GM18870 (cell line): ENCODE measurements around the gene CELF6.
"Not testable (repeated sequence)": the region's sequence is repeated elsewhere in the genome, so short reads cannot be mapped to it uniquely, and the experiment has no call there.

ENCODE experiments used
- ATAC-seq: cut with Tn5 transposase; IDR thresholded peaks from one replicate; pipeline ENCODE4 v1.9.1; 2021; ENCODE audit warnings: moderate library complexity; ENCODE audit not compliant: unreplicated experiment

CELF6 gene

DNA sequence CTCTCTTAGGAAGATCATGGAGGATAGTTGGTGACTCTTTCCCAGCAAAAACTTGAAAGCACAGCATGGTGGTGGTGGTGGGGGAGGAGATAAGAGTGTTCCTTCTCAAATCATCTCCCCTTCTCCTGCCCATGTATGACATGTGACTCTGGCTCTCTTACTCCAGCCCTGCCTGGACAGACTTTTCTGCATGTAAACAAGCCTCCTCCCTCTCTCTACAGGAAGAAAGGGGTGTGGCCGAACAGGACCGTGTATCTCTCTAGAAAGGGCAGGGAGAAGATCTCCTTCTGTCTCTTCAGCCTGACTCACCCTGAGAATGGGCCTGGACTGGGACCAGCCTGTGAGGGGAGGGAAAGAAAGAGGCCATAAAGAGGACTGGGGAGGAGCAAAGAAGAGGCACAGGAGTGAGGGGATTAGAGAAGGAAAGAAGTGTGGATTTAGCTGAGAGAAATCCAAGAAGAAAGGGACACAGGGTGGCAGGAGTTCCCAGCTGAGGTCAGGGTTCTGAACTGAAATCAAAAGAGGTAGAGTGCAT is 1.5 kb downstream of the CELF6 start:
- no peak for ATAC-seq

DNA sequence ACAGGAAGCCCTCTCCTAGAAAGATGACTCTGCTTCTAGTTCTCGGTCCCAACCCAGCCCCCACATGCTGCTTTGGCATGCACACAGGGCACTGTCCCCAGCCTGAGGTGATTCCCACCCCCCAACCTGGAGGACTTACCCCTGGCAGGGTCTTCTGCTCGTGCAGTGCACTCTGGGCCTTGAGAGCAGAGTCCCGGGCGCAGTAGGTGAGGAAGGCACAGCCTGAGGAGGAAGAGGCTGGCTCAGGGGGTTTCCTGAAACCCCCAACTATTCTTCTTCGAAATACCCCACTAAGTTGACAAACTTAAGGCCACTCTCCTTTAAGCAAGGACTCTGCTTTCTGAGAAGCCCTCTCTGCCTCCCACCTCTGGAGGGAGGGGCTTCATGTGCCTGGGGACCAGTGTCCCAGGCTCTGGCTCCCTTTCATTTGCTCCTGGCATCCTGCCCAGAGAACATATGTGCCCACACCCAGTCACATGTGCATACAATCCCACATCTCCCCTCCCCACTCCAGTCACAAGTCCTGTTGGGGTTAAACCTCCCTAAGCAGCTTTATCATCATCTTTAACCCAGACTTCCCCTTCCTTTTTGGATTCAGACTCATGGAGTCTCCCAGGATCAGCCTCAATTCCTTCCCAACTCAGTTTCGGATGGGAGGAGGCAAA is 4.1 kb downstream of the CELF6 start:
- no peak for ATAC-seq

DNA sequence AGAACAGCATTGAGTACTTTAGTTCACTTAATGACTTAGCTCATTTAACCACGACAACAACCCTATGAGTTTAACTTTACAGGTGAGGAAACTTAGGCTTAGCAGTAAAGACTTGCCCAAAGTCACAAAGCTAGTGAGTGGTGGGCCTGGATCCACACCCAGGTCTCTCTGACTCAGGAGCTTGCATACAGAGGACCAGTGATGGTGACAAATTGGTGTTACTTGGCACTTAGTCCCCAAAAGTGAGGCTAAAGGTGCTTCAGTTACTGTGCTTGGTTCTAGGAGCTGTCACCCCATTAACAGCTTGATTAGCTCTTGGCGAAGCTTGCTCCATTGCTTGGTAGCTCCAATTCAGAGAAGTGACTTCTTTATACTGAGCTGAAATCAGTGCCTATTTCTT is 6.1 kb downstream of the CELF6 start:
- ATAC-seq: no peak

DNA sequence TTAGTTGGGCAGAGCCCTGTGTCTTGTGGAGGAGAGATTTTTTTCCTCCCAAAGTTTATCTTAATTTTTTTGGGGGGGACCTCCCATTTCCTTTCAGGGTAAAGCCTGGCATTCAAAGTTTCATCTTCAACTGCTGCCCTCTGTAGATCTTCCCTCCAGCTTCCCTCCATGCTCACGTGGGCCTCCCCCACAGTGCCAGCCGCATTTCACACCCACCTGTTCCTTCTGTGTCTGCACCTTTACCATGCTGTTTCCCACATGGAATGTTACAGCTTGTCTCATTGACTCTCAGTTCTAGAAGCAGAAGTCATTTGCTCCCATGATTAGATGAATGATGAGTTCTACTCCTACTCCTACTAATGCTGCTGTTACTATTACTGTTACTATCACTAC is 6.5 kb downstream of the CELF6 start:
- no peak for ATAC-seq

DNA sequence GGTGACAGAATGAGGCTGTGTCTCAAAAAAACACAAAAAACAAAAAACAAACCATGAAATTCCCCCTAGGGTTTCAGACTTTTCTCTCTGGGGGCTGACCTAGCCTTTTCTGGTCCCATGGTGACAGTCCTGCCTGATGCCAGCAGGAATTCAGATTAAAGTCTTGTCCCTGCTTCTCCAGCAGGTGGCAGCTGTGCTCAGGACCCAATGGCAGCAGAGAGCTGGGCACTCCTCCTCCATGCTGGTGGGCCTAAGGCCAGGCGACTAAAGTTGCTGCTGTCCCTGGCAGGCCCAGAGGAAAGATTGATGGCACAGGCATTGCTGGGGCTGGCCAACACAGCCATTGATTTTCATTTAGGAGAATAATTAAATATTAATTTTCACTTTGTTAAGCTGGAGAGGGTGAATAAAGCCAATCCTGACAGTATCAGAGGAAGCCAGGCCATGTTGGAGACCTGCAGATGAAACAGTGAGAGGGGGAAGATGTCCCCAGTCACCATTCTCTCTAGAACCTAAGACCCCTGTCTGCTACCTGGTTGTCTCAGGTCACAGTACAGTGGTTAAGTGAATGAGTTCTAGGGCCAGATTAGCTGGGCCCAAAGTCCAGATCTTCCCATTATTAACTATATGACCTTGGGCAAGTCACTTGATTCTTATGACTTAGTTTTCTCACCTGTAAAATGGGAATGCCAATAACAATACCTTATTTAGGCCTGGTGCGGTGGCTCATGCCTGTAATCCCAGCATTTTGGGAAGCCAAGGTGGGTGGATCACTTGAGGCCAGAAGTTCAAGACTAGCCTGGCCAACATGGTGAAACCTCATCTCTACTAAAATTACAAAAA is 7.1 kb downstream of the CELF6 start:
- no peak for ATAC-seq

DNA sequence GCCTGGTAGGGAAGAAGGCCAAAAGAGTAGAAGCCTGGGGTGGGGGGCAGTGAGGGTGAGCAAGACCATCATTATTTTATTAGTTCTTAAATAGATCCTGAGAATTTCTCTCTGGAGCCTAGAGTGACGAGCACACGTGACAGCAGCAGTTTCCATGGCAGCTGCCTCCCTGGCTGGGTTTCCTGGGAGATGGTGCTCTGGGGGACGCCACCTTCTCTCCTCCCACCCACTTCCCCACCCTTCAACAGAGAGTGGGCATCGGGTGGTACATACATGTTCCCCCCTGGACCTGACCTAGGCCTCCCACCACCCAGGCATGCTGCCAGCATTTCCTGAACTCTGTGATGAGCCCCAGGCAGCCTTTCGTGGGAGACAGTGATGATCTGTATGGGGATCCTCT is 12.9 kb downstream of the CELF6 start:
- ATAC-seq: no peak

DNA sequence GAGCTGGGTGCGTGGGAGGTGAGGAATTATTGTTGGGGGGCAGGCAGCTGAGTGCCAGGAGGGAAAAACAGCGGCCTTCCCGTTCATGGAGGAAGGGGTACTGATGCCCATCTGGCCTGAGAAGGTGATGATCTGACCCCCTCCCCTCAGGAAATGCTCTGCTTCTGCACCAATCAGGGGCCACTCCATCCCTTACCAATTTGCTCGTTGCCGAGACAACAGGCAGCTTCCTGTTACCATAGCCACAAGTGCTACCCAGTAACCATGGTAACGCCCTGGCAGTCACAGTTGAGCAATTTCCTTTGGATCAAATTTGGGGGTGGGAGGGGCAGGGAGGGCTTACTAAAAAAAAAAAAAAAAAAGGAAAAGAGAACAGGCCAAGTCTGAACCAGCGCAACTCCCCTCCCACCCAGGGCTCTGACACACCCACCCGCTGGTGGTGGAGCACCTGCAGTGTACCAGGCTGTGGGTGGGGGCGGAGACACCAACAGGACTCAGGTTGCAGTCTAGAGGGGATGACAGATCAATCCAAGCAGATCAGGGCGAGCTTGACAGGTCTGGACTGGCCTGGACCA is 13.7 kb downstream of the CELF6 start:
- no peak for ATAC-seq

DNA sequence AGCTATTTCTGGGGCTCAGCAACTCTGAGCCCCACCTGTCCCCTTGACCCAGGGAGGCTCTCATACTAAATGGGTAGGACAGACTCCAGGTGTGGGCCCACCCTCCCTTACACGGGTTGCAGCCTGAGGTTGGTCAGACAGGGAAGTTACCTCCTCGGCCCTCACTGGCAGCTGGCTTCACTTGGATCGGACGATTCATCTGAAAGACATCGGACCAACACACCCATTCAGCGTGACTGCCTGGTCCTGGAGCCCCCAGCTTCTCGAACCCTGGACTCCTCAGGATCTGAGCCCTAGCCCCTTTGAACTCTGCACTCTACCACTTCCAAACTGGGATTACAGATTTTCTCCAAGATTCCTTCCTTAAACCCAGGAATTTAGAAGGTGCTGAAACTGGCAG is 15.4 kb downstream of the CELF6 start:
- ATAC-seq: no peak

DNA sequence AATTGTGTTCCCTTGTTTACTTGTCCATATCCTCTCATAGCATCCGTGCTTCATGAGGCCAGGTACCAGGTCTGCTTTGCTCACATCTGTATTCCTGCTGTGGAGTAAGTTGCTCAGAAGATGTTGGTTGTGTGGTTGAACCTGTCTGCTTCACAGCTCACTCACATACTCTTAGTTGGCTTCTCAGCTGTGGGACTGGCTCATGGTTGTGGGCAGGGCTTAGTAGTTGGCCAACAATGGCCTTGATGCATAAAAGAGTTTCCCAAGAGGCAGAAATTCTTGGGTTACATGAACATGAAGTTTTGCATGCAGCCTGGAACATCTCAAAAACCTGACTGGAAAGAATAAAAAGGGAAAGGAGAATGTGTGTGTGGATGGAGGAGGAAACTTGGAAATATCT is 17.0 kb downstream of the CELF6 start:
- ATAC-seq: no peak

DNA sequence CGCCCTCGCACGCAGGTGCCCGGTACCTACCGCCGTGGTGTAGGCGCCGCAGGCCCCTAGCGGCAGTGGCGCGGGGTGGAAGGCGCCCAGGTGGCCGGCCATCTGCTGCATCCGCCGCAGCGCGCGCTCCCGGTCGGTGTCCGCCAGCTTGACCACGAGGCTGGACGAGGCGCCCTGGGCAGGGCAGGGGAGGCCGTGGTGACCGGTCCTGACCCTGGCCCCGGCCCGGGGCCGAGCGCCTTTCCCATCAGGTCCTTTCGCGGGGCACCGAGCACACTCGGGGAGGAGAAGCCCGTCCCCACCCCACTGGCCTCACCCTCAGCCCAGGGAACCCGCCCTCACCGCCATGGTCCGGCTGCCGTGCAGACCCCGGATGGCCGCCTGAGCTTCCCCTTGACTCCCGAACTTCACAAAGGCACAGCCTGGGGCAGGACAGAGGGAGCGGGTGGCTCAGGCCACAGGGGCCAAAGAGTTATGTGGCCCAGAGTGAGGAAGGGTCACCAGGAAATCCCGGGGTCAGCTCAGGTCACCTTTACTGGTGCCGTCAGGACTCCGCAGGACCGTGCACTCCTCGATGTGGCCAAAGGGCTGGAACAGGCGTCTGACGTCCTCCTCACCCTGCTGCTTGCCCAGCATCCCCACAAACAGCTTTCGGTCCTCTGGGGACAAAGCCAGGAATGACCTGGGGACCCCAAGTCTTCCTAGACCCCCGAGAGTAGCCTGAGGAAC is 30.2 kb downstream of the CELF6 start:
- no peak for ATAC-seq

DNA sequence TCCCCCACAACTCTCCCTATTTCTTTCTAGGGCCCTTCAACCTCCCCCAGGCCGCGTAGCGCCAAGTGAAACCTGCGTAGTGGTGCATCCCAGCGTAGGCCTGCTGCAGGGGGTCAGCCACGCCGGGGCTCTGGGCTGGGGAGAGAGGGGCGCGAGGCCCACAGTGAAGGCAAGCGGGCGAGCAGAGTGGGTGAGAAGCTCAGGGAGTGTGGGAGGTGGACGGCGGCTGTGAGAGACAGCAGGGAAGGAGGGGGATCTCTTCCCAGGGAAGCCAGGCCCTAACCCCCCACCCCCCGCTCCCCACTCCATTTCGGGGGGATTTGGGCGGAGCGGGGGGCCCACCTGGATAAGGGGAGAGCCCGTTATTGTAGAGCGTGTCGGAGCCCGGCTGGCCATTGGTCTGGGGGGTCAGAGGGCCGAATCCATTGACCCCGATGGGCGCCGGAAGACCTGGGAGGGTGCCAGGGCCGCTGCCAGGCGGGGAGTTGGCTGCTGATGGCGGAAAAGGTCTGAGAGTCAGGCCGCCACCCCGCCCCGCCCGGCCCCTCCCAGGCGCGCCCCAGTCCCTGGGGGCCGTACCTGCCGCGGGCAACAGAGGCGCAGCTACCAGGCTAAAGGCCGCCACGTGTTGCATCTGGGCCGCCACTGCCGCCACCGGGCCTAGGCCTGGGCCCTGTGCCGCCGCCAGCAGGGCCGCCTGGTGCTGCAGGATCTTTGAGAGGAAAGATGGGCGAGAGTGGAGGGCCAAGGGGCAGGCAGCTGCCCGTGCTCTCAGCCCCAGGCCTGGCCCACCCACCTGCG is 31.0 kb downstream of the CELF6 start:
- ATAC-seq: no peak

DNA sequence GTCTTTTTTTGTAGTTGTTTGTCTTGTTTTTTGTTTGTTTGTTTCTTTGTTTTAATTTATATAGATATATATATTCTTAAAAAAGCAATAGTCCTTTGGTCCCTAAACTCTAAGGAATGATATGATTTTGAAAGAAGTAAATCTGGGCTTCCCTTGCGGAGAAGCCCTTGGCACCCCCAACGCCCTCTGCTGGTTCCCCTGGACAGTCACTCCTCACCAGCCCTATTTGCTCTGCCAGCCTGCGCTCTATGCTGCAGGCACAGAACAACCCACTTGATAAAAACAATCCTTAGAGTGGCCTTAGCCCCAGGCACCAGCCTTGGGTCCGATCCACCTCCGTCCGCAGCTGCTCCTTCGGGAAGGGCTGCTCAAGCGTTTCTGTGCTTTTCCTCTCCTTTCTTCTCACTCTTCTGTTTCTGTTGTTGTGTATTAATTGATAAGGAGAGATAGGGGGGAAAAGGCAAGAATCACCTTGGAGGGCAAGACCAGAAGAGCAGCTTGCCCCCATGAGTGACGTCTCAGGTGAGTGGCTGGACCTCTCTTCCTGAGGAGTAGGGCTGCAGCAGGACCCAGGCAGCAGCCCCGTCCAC is 33.9 kb downstream of the CELF6 start:
- ATAC-seq: no peak

DNA sequence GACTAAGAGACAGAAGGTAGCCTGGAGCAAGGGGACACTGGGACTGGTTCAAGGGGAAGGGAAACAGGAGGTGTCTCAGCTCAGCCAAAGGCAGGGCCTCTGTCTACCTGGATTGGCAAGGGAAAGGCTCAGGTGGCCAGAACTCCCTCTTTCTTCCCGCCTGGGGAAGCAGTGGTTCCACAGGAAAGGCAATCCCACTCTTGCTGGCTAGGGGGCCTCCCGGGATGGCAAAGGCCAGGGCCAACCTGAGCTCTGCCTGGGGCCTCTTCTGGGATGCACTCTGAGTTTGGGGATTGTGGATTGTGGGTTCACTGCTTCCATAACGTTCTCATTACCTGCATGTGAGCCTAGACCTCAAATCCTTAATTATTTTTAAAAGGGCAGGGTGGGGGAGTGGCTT is 34.6 kb downstream of the CELF6 start:
- ATAC-seq: no peak

DNA sequence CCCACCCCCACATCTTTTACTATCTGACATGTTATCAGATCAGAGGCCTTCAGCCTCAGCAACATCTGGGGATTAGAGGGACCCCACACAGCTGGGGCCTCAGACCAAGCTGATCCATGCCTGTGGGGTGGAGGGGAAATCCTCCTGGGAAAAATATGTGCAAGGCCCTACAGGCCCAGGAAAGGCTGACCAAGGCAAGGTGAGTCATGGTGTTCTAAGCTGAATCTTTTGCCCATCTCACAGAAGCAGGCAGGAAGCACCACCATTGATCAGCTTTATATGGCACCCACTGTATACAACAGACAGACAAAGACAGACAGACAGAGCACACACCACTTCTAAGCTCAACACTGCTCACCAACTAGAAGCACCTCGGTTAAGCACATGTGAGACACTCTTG is 35.2 kb downstream of the CELF6 start:
- ATAC-seq: no peak

DNA sequence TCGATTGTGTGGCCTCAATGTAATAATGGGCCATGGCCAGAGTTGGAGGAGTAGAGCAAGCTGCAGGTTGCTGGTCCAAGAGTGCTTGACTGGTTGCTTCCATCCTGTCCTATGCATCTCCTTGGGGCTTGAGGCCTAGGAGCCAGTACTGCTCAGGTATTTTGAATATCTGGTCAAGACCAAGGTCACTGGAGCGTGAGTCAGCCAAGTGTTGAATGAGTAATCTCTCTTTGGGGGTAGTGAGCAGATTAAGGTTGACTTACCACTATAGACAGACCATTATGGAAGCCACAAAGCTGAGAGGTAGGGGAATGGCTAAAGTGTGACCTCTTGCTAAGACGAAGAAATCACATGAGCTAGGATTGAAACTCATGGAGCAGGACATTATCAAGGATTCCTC is 38.2 kb downstream of the CELF6 start:
- ATAC-seq: no peak

DNA sequence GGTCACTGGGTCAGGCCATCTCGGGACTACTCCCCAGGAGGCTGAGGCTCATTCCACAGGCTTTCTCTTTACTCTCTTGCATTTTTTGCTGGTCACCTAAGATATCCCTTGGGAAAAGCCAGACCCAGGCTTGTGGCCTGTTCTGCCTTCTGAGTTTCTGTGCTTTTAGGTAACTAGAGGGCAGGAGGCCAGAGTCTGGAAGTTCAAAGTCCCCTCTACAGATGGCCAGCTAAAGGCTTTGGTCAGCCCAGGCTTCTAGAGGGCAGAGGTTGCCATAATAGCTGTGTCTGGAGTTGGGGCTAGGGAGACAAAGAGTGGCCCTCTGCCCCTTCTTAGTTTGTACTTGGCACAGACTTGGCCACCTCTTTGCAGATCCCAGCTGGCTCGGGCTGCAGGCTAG is 39.2 kb downstream of the CELF6 start:
- ATAC-seq: no peak

DNA sequence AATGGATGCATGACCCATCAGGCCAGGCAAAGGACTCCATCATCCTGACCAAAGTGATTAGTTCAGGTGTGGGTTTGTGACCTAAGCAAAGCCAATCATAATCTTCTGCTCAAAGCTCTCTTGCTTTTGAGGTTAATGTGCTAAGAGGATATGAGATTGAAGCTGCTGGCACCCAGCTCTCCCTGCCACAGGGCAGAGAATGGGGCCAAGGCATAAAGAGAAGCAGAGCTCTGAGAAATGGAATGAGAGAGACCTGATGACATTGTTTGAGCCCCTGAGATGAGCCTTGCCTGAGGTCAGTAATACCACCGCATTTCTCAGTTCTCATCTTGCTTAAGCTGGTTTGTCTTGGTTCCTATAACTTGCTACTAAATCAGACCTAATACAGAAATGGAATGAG is 41.2 kb downstream of the CELF6 start:
- no peak for ATAC-seq

DNA sequence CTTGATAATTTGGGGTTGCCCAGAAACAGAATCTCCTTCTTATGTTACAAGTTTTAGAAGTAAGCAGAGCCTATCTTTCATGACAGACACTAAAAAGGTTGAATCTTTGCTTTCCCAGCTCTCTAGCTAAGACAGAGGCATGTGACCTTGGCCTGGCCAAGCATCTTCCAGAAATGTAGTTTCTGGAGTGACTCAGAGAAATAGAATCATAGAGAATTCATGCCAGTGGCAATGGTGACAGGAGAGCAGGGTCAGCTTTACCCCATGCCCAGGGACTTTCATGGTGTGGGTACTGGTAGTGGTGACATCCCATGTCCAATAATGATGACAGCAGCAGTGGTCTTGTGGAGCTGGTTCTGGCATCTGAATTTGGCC is 43.6 kb downstream of the CELF6 start:
- ATAC-seq: no peak

DNA sequence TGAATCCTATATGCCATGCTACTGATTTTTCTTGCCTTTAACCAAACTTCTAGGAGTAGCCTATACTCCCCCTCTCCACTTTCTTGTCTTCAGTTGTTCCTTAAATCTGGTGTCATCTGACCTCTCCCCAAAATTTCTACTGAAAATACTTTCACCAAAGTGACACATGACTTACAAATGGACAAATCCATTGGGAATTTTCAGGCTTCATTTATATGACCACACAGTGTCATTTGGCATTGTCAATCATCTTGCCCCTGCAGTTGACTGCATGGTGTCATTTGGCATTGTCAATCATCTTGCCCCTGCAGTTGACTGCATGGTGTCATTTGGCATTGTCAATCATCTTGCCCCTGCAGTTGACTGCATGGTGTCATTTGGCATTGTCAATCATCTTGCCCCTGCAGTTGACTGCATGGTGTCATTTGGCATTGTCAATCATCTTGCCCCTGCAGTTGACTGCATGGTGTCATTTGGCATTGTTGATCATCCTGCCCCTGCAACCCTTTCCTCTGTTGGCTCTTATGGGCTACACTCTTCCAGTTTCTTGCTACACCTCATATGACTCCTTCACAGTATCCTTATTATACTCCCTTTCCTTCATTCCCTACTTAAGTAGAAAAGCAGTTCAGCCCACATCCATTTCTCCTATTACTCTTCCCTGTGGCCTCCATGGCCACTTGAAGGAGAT is 44.2 kb downstream of the CELF6 start:
- ATAC-seq: not testable (repeated sequence)

DNA sequence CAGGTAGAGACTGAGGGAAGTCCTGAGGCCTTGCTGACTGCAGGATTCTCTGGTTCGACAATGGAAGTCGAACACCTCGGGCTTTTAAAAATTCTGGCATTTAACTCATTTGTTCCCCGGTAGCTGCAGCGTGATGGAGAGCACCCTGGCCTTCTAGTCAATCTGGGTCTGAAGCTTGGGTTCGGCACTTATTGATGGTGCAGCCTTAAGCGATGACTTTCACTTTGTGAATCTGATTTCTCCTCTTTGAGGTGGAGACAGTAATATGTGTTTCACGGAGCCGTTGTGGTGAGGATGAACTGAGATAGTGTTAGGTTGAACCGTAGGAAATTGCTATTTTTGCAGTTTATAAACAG is 47.0 kb downstream of the CELF6 start:
- no peak for ATAC-seq
